Small intestine (tissue), 7 donors: ENCODE results near the gene CUL9. TPM values are rescaled to one million over a fixed set of nuclear protein-coding genes. Genes with fewer than 3 reads are reported as not detected.

Experiments
- DNase-seq, 2 donors: peaks; one replicate each; pipeline versions ENCODE4 v3.0.0 to v3.0.0-alpha.2; 2013
- FAIRE-seq: peaks from 2 replicates; lab custom pipeline; 2012; peaks lifted over from hg19 to GRCh38; lab: Jason Lieb, UNC
- H3K27ac ChIP-seq, 3 donors: one replicate each; pipeline ENCODE4 v1.5.1; 2013; ENCODE audit warnings: low read length in 2 of 3, mild to moderate bottlenecking in 2 of 3, control low read depth in 1 of 3, inconsistent platforms in 1 of 3, low read depth in 1 of 3, moderate library complexity in 1 of 3
- H3K27me3 ChIP-seq, 3 donors: one replicate each; pipeline ENCODE4 v1.6.1; 2013; ENCODE audit warnings: low read length in 3 of 3, inconsistent platforms in 1 of 3; ENCODE audit not compliant: control insufficient read depth in 3 of 3, insufficient read depth in 3 of 3
- H3K36me3 ChIP-seq, 3 donors: one replicate each; pipeline ENCODE4 v1.6.1; 2013; ENCODE audit warnings: low read length in 3 of 3, inconsistent platforms in 1 of 3, low read depth in 1 of 3, mild to moderate bottlenecking in 1 of 3, moderate library complexity in 1 of 3; ENCODE audit not compliant: control insufficient read depth in 3 of 3, insufficient read depth in 2 of 3
- H3K4me1 ChIP-seq, 3 donors: one replicate each; pipeline ENCODE4 v1.6.1; 2013; ENCODE audit warnings: low read length in 2 of 3, inconsistent platforms in 1 of 3, low read depth in 1 of 3, mild to moderate bottlenecking in 1 of 3, moderate library complexity in 1 of 3; ENCODE audit not compliant: control insufficient read depth in 3 of 3, insufficient read depth in 2 of 3
- H3K4me3 ChIP-seq, 3 donors: one replicate each; pipeline ENCODE4 v1.5.1; 2013; ENCODE audit warnings: low read length in 3 of 3, control low read depth in 1 of 3, inconsistent platforms in 1 of 3, low read depth in 1 of 3, mild to moderate bottlenecking in 1 of 3, moderate library complexity in 1 of 3
- H3K9me3 ChIP-seq, 2 donors: one replicate each; pipeline ENCODE4 v1.6.1; 2013; ENCODE audit warnings: low read depth in 1 of 2, low read length in 1 of 2; ENCODE audit not compliant: control insufficient read depth in 2 of 2, insufficient read depth in 1 of 2
- WGBS, 3 donors: extraction: QIAGEN DNeasy Blood & Tissue Kit; methylation state at CpG; one replicate each; pipeline ENCODE4 v1.1.7; 2013; 5-methylcytosine and 5-hydroxymethylcytosine counted together
- polyA plus RNA-seq, 4 donors: library from polyadenylated mRNA; stranded (reverse) in 3 of 4; unstranded in 1 of 4; fragments of 200-250 nt in 3 of 4; fragments of 120-200 nt in 1 of 4; gene quantifications; one replicate each; pipeline versions ENCODE4 v1.2.1 to v1.2.3, GENCODE V29; 2013
- donor health status: healthy with polysubstance abuse.
- donor health status: control.
- donor health status: control.
- donor health status: Bipolar disorder and iron deficiency.
- donor health status: healthy.

Gene CUL9
- polyA plus RNA-seq, 4 donors = 22.2 to 86.2 (median 52.5) TPM

GRCh38 chr6:43254846-43255245 is 72.8 kb downstream of the CUL9 start:
- H3K27ac ChIP-seq = no peak overlapping the region
- WGBS, 3 donors = 79 to 86% (median 82%) methylated on average over 11 of the region's 11 CpGs
- no peak for FAIRE-seq
- DNase-seq = no peak
- H3K27me3 ChIP-seq = peaks cover 0 to 20% (median 0%) of the 10 kb centered on the region in 3 donors
- no peaks in the 10 kb centered on the region for H3K9me3 ChIP-seq
- peaks cover 0 to 2% (median 0%) of the 10 kb centered on the region in 3 donors for H3K36me3 ChIP-seq
- H3K4me1 ChIP-seq = no peaks in the 10 kb centered on the region
- no peak overlapping the region for H3K4me3 ChIP-seq

DNA sequence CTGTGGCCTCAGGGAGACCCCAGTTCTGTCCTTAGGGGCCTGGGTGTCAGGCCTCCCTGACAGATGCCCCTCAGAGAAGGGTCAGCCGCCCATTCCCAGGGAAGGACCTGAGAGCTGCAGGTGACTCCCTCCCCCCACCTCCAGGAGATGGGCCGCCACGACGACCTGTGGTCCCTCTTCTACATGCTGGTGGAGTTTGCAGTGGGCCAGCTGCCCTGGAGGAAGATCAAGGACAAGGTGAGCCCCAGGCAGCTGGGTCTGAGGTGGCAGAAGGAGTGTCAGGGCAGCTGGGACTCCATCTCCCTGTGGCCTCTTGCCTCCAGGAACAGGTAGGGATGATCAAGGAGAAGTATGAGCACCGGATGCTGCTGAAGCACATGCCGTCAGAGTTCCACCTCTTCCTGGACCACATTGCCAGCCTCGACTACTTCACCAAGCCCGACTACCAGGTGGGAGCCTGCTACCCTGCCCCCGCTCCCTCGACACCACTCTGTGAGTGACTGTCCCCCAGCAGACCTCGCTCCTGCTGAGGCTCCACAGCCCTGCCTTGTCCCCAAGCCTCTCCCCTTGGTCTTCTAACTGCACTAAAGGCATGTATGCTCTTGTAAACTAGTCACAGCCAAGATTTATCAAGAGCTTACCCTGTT is 73.5 kb downstream of the CUL9 start:
- Histone ChIP-seq H3K27me3 (peaks cover 0 to 18% (median 0%) of the 10 kb centered on the region in 3 donors), H3K4me3 (no peak overlapping the region), H3K9me3 (no peaks in the 10 kb centered on the region), H3K27ac (no peak overlapping the region), H3K36me3 (peaks cover 0 to 2% (median 0%) of the 10 kb centered on the region in 3 donors), H3K4me1 (no peaks in the 10 kb centered on the region)
- no peak for FAIRE-seq
- WGBS, 3 donors = 73 to 81% (median 80%) methylated on average over 10 to 11 of the region's 11 CpGs
- DNase-seq = no peak

DNA sequence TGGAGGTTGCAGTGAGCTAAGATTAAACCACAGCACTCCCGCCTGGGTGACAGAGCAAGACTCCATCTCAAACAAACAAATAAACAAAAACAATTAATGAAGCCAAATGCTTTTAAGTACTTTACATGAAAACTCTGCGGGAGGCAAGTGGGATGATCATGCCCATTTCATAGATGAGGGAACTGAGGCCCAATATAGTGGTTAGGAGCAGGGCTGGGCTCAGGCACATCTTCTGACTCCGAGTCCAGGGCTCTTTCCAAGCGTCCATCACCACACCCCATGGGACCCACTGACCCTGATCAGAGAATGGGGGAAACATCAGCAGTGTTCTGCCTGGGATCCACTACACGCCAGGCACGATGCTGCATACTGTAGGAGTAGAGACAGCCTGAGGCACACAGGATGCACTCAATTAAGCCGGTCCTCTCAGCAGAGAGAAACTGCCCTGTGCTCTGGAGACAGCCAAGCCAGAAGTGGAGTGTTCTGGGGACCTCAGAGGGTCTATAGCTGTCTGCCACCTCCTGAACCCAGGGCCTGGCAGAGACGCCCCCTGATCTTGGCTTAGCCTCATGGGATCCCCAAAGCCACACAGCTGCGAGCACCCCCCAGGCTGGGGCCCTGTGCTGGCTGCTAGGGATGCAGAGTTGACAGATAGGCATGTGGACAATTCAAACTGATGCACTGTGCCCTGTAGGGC is 74.8 kb downstream of the CUL9 start:
- Histone ChIP-seq H3K4me3 (no peak overlapping the region), H3K27me3 (peaks cover 0 to 5% (median 0%) of the 10 kb centered on the region in 3 donors), H3K27ac (no peak overlapping the region), H3K4me1 (peaks cover 0 to 2% (median 0%) of the 10 kb centered on the region in 3 donors), H3K9me3 (no peaks in the 10 kb centered on the region), H3K36me3 (peaks cover 0 to 2% (median 0%) of the 10 kb centered on the region in 3 donors)
- FAIRE-seq = no peak
- WGBS, 3 donors = 85 to 89% (median 88%) methylated on average over 9 of the region's 9 CpGs
- no peak for DNase-seq

- H3K4me3 ChIP-seq = no peak overlapping the region
- H3K27me3 ChIP-seq = no peaks in the 10 kb centered on the region
- peaks cover 0 to 10% (median 0%) of the 10 kb centered on the region in 3 donors for H3K4me1 ChIP-seq
- DNase-seq (no peak), FAIRE-seq (no peak)
- H3K27ac ChIP-seq = no peak overlapping the region
- peaks cover 0 to 2% (median 0%) of the 10 kb centered on the region in 3 donors for H3K36me3 ChIP-seq
- WGBS, 3 donors = 61 to 71% (median 68%) methylated on average over 12 of the region's 12 CpGs
- no peaks in the 10 kb centered on the region for H3K9me3 ChIP-seq
These were observed 75.6 kb downstream of the CUL9 start for GRCh38 chr6:43257367-43258145.

- H3K27me3 ChIP-seq = no peaks in the 10 kb centered on the region
- DNase-seq (no peak), FAIRE-seq (no peak)
- H3K4me1 ChIP-seq = peaks cover 0 to 14% (median 0%) of the 10 kb centered on the region in 3 donors
- no peak overlapping the region for H3K4me3 ChIP-seq
- H3K27ac ChIP-seq = no peak overlapping the region
- H3K9me3 ChIP-seq = no peaks in the 10 kb centered on the region
- 66 to 70% (median 68%) methylated on average over 4 of the region's 4 CpGs for WGBS, 3 donors
- H3K36me3 ChIP-seq = peaks cover 0 to 1% (median 0%) of the 10 kb centered on the region in 3 donors
These were observed 76.2 kb downstream of the CUL9 start for GRCh38 chr6:43258180-43258579.

- H3K36me3 ChIP-seq = peaks cover 0 to 3% (median 0%) of the 10 kb centered on the region in 3 donors
- 90 to 94% (median 91%) methylated on average over 24 to 30 of the region's 30 CpGs for WGBS, 3 donors
- FAIRE-seq = no peak
- H3K27ac ChIP-seq = no peak overlapping the region
- DNase-seq = no peak
- peaks cover 0 to 21% (median 0%) of the 10 kb centered on the region in 3 donors for H3K4me1 ChIP-seq
- H3K27me3 ChIP-seq = no peaks in the 10 kb centered on the region
- H3K9me3 ChIP-seq = no peaks in the 10 kb centered on the region
- H3K4me3 ChIP-seq = no peak overlapping the region
These were observed 77.1 kb downstream of the CUL9 start for GRCh38 chr6:43258807-43259686.

- WGBS, 3 donors = 80 to 92% (median 89%) methylated on average over 4 of the region's 4 CpGs
- no peak for FAIRE-seq
These were observed 78.8 kb downstream of the CUL9 start for GRCh38 chr6:43260791-43261190.

More at GRCh38 chr6:43260791-43261190, 78.8 kb downstream of the CUL9 start:
- DNase-seq = no peak
- Histone ChIP-seq H3K4me1 (peaks cover 0 to 37% (median 0%) of the 10 kb centered on the region in 3 donors), H3K9me3 (no peaks in the 10 kb centered on the region), H3K4me3 (no peak overlapping the region), H3K36me3 (peaks cover 0 to 8% (median 0%) of the 10 kb centered on the region in 3 donors), H3K27me3 (no peaks in the 10 kb centered on the region), H3K27ac (no peak overlapping the region)
